Heart right ventricle (tissue), 16 donors: Measurements from ENCODE around the gene NAV1. TPM values are rescaled to one million over a fixed set of nuclear protein-coding genes. Genes with fewer than 3 reads are reported as not detected.
"Not testable (repeated sequence)": the region's sequence is repeated elsewhere in the genome, so short reads cannot be mapped to it uniquely, and the experiment has no call there.

ENCODE experiments used
- ATAC-seq, 8 donors: fragments of 200-7000 bp; cut with Tn5 transposase; one replicate each; pipeline ENCODE4 v1.9.1; 2020; ENCODE audit warnings: mild to moderate bottlenecking in 8 of 8, moderate library complexity in 8 of 8, moderate number of reproducible peaks in 1 of 8
- DNase-seq, 2 donors: peaks; one replicate each; pipeline ENCODE4 v3.0.0-alpha.2; 2020
- H3K27ac ChIP-seq, 10 donors: fragments of 200-600 bp; sonication (generic) in 2 of 10; one replicate each; pipeline versions ENCODE4 v1.5.0 to v1.8.0; 2020 to 2022; ENCODE audit warnings: mild to moderate bottlenecking in 3 of 10
- H3K27me3 ChIP-seq, 7 donors: fragments of 200-600 bp; one replicate each; pipeline ENCODE4 v1.8.0; 2021 to 2022; ENCODE audit warnings: mild to moderate bottlenecking in 2 of 7
- H3K36me3 ChIP-seq, 9 donors: fragments of 200-600 bp; sonication (generic) in 1 of 9; one replicate each; pipeline versions ENCODE4 v1.5.0 to v1.8.0; 2020 to 2022; ENCODE audit warnings: mild to moderate bottlenecking in 2 of 9
- H3K4me1 ChIP-seq, 9 donors: fragments of 200-600 bp; sonication (generic) in 1 of 9; one replicate each; pipeline versions ENCODE4 v1.5.0 to v1.8.0; 2020 to 2022; ENCODE audit warnings: mild to moderate bottlenecking in 4 of 9
- H3K4me3 ChIP-seq, 10 donors: fragments of 200-600 bp; sonication (generic) in 2 of 10; one replicate each; pipeline versions ENCODE4 v1.5.0 to v1.8.0; 2020 to 2022; ENCODE audit warnings: mild to moderate bottlenecking in 7 of 10, moderate library complexity in 2 of 10
- H3K9me3 ChIP-seq, 11 donors: fragments of 200-600 bp in 10 of 11; sonication (generic) in 2 of 11; one replicate each; pipeline versions ENCODE4 v1.5.0 to v1.8.0; 2013 to 2022; ENCODE audit warnings: mild to moderate bottlenecking in 2 of 11, control low read depth in 1 of 11, moderate library complexity in 1 of 11
- WGBS, 2 donors: extraction: QIAGEN DNeasy Blood & Tissue Kit; methylation state at CpG; one replicate each; pipeline ENCODE4 v1.1.7; 2013; ENCODE audit warnings: inconsistent platforms in 1 of 2; 5-methylcytosine and 5-hydroxymethylcytosine counted together
- intact Hi-C, 10 donors: fragments of 100-400 bp; cut with DNase I; formaldehyde crosslinking; loops; one replicate each; pipeline versions ENCODE4 v1.11.1 to v1.14.2; 2022
- polyA plus RNA-seq, 2 donors: library from polyadenylated mRNA; stranded (reverse); fragments of 200-250 nt; gene quantifications; one replicate each; pipeline ENCODE4 v1.2.3, GENCODE V29; 2013
- total RNA-seq, 10 donors: library from RNA; stranded (reverse); fragmentation: NEBNext Ultra II Directional in 3 of 10; extraction: Animal tissue kit (Norgen Biotek cat#: 25700) in 3 of 10; gene quantifications; one replicate each; pipeline versions ENCODE4 v1.2.1 to v1.2.4, GENCODE V29; 2021 to 2023
- TF ChIP-seq, protein P1 (sequence below), 9 donors: fragments of 200-600 bp; sonication (generic) in 2 of 9; IDR thresholded peaks; one replicate each; pipeline versions ENCODE4 v1.5.0 to v1.8.0; 2021 to 2022; ENCODE audit warnings: antibody characterized with exemption in 9 of 9, mild to moderate bottlenecking in 5 of 9, moderate library complexity in 1 of 9
- donor health status: Arrhythmogenic right ventricular cardiomyopathy.
- donor health status: ischemic (EF 13 %, LVEDD 7.1; RV severe dilation, severe dysfunction).
- donor health status: healthy with polysubstance abuse.
- donor health status: DM: no; HTN: yes; CAD: no.
- donor health status: DM: no; HTN: no; CAD: no.
- donor health status: ischemic (EF 25% LVEDD 6.9; RV normal size, moderate dysfunction).
- donor health status: ischemic (EF 25% LVEDD 5.7; RV mildly dilated, moderate dysfunction).
- donor health status: healthy.
- donor health status: DM: yes; HTN: yes; CAD: no.
- donor health status: Ischemic cardiomyopathy.
- donor health status: ischemic (EF 35%, LVEDD 5.7; RV mildly dilated, moderate dysfunction).
- donor health status: nonischemic (EF 11% LVEDD 7.7; RV severe dilation, severe dysfunction).
- donor health status: DM: yes; HTN: yes; CAD: no.
- donor health status: PGD.
- donor health status: ischemic (EF 29% LVEDD 5.4; RV normal size, mild dysfunction).
- donor health status: nonischemic (EF 23%, LVEDD 6.1; RV moderate dilation, normal function).

NAV1 gene
- total and polyA plus RNA-seq, 12 donors = 13.7 to 111 (median 81.8) TPM

DNA sequence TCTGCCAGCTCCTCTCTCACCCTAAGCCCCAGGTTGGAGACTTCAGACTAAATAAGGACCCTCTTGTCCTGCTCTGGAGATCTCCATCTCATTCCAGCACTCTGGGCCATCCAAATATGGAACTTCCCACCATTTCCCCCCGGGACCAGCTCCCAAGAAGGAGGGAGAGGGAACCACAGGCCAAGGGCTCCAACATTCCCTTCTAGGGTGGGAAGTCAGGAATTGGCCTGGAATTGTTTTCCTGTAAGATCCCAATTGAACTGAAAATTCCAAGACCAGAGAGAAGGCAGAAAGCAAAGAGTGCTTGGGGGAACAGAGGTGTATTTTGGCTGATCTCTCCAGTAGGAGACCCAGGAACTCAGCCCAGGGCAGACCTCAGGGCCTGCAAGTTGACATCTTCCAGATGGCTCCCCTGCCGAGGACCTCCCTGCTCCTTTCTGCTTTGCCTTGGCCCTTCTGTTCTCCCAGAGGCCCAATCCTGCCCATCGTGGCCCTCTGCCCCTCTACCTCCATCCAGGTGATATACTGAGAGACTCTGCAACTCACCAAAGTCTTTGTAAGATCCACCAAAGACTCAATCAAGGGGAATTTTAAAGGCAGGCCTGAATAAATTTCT lies 46.9 kb upstream of the NAV1 start:
- H3K4me1 ChIP-seq = peaks cover 18 to 98% (median 86%) of the 10 kb centered on the region in 9 donors
- peak in 1 of 2 donors; percentile 35 for DNase-seq
- peak overlapping the region in 9 of 10 donors; percentile 5 to 82 (median 31) for H3K27ac ChIP-seq
- WGBS, 2 donors = 53 to 56% methylated on average over 3 of the region's 3 CpGs
- H3K9me3 ChIP-seq = no peaks in the 10 kb centered on the region
- no peaks in the 10 kb centered on the region for H3K27me3 ChIP-seq
- peak in 1 of 8 donors; percentile 16 for ATAC-seq
- no peak overlapping the region for H3K4me3 ChIP-seq
- TF ChIP-seq, protein P1, sequence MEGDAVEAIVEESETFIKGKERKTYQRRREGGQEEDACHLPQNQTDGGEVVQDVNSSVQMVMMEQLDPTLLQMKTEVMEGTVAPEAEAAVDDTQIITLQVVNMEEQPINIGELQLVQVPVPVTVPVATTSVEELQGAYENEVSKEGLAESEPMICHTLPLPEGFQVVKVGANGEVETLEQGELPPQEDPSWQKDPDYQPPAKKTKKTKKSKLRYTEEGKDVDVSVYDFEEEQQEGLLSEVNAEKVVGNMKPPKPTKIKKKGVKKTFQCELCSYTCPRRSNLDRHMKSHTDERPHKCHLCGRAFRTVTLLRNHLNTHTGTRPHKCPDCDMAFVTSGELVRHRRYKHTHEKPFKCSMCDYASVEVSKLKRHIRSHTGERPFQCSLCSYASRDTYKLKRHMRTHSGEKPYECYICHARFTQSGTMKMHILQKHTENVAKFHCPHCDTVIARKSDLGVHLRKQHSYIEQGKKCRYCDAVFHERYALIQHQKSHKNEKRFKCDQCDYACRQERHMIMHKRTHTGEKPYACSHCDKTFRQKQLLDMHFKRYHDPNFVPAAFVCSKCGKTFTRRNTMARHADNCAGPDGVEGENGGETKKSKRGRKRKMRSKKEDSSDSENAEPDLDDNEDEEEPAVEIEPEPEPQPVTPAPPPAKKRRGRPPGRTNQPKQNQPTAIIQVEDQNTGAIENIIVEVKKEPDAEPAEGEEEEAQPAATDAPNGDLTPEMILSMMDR (IDR thresholded peaks at IDR 0.05) = no peak
- intact Hi-C loops = no loop called here
- peaks cover 0 to 81% (median 5%) of the 10 kb centered on the region in 9 donors for H3K36me3 ChIP-seq

DNA sequence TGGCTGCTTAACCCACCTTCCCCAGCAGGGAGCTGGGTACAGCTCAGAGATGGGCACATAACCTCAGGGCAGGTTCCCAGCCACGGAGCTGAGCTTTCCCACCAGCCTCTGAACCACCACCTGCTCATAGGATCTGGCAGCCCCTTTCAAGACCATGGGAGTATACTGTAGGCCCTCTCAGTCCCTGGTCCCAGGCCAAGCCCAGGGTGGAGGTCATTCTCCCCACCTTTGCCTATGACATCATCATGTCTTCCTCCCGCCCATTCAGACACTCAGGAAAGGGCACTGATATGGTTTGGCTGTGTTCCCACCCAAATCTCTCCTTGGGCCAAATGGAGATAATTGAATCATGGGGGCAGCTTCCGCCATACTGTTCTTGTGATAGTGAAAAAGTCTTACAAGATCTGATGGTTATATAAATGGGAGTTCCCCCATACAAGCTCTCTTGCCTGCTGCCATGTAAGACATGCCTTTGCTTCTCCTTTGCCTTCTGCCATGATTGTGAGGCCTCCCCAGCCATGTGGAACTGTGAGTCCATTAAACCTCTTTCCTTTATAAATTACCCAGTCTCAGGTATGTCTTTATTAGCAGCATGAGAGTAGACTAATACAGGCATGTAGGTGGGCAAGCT lies 45.8 kb upstream of the NAV1 start:
- H3K9me3 ChIP-seq, intact Hi-C loops, ATAC-seq, H3K27me3 ChIP-seq, H3K4me3 ChIP-seq: not testable (repeated sequence)
- peak in 1 of 2 donors; percentile 5 for DNase-seq
- WGBS, 2 donors = 86 to 93% methylated on average over 3 of the region's 3 CpGs
- Histone ChIP-seq H3K4me1 (peaks cover 18 to 99% (median 87%) of the 10 kb centered on the region in 9 donors), H3K27ac (peak overlapping the region in 6 of 10 donors; percentile 8 to 82 (median 44)), H3K36me3 (peaks cover 0 to 77% (median 5%) of the 10 kb centered on the region in 9 donors)

DNA sequence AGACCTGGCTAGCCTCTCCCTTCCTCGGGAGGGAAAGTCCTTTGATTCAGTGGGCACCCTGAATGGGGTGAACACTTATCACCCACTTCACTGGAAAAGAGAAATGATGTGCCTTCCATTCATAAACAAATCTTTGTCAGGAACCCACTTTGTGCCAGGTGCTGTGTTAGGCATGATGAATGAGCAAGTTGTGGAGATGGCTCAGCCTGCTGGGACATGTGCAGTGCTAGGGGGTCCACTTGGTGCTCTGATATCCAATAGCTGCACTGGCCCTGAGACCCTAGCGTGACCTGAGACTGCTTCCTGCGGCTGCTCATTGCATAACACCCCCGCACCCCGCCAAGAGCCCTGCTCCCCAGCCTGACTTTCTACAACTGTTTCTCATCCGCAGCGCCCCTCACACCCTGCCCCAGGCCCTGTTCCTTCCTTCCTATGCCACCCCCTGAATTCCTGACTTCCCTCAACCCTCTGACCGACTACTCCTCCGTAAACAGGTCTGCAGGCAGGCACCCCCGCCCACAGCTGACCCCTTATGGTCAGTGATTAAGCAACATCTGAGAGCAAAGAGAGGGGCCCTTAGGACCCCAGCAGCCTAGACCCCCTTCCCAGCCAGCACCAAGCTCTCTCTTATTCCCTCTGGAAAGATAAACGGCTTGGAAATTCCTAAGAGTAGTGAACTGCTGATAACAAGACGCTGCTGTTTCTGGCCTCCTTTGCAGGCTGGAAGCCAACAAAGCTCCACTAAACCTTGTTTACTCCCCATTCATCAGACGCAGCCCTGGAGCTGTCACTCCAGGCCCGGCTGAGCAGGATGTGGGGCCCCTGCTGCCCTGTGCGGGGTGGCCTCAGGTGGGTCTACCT lies 44.9 kb upstream of the NAV1 start:
- intact Hi-C loops = no loop called here
- H3K36me3 ChIP-seq = peaks cover 0 to 77% (median 5%) of the 10 kb centered on the region in 9 donors
- DNase-seq (peak in 1 of 2 donors; percentile 45), ATAC-seq (peak in 6 of 8 donors; percentile 22 to 37 (median 26))
- no peaks in the 10 kb centered on the region for H3K27me3 ChIP-seq
- no peak overlapping the region for H3K4me3 ChIP-seq
- H3K9me3 ChIP-seq = no peaks in the 10 kb centered on the region
- peaks cover 18 to 98% (median 87%) of the 10 kb centered on the region in 9 donors for H3K4me1 ChIP-seq
- 29 to 39% methylated on average over 15 of the region's 15 CpGs for WGBS, 2 donors
- TF ChIP-seq, protein P1 (IDR thresholded peaks at IDR 0.05) = no peak
- peak overlapping the region in 6 of 10 donors; percentile 7 to 82 (median 50) for H3K27ac ChIP-seq

DNA sequence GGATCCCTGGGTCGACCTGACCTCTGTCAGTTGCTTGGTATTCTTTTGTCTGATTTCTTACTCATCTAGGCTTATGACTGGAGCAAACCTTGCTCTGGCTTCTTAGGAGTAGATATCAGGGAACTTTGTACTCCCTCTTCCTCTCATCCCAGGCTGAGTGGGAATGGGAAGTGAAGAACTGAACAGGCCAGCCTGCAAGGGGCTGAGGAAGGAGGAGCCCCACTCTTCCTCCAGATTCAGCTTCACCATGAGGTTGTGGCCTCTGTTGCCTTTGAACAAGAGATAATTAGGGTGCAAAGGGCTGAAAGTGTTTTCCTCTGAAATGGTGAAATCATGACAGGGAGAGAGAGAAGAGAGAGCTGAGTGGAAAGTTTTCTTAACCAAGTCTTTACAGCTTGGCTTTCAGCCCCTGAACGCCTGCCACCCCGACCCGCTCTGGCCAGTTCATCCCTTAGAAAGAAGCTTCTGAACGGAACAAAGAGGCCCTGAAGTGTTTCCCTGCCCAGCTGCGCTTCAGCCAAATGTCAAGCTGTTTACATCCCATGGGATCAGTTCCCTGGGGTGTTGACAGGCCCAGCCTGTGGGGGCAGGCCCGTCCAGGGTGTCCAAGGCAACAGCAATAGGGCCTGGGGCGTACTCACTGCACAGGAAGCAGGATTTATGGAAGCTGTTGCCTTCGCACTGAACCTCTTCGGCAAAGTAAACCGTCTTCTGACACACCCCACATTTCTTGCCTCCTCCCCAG lies 43.2 kb upstream of the NAV1 start:
- intact Hi-C loops = no loop called here
- WGBS, 2 donors = 19 to 24% methylated on average over 11 of the region's 11 CpGs
- no peaks in the 10 kb centered on the region for H3K9me3 ChIP-seq
- peak overlapping the region; percentile 61 to 82 (median 75) for H3K27ac ChIP-seq
- peaks cover 0 to 64% (median 5%) of the 10 kb centered on the region in 9 donors for H3K36me3 ChIP-seq
- H3K4me1 ChIP-seq = peaks cover 16 to 98% (median 84%) of the 10 kb centered on the region in 9 donors
- peak; percentile 82 for DNase-seq
- no peaks in the 10 kb centered on the region for H3K27me3 ChIP-seq
- TF ChIP-seq, protein P1 (IDR thresholded peaks at IDR 0.05) = no peak
- ATAC-seq = peak; percentile 64 to 87 (median 74)
- H3K4me3 ChIP-seq = peak overlapping the region in 1 of 10 donors; percentile 5
